Heart left ventricle (tissue), 13 donors: ENCODE data around the gene GCH1.

ENCODE experiments used
- POLR2A ChIP-seq, 2 donors: fragments of 450-650 bp; IDR thresholded peaks; one replicate each; pipeline ENCODE4 v1.6.1; 2017; ENCODE audit warnings: antibody characterized with exemption in 2 of 2, mild to moderate bottlenecking in 2 of 2, moderate library complexity in 2 of 2
- TF ChIP-seq, protein P1 (sequence below), 12 donors: fragments of 200-600 bp; sonication (generic) in 4 of 12; IDR thresholded peaks; one replicate each; pipeline versions ENCODE4 v1.5.0 to v1.8.0; 2018 to 2022; ENCODE audit warnings: antibody characterized with exemption in 12 of 12, mild to moderate bottlenecking in 5 of 12
- donor health status: ischemic (EF 13 %, LVEDD 7.1; RV severe dilation, severe dysfunction).
- donor health status: DM: no; HTN: yes; CAD: no.
- donor health status: DM: no; HTN: no; CAD: no.
- donor health status: ischemic (EF 25% LVEDD 6.9; RV normal size, moderate dysfunction).
- donor health status: ischemic (EF 25% LVEDD 5.7; RV mildly dilated, moderate dysfunction).
- donor health status: ischemic (EF 35%, LVEDD 5.7; RV mildly dilated, moderate dysfunction).
- donor health status: nonischemic (EF 11% LVEDD 7.7; RV severe dilation, severe dysfunction).
- donor health status: DM: yes; HTN: yes; CAD: no.
- donor health status: PGD.
- donor health status: ischemic (EF 29% LVEDD 5.4; RV normal size, mild dysfunction).
- donor health status: nonischemic (EF 23%, LVEDD 6.1; RV moderate dilation, normal function).

- TF ChIP-seq, protein P1, sequence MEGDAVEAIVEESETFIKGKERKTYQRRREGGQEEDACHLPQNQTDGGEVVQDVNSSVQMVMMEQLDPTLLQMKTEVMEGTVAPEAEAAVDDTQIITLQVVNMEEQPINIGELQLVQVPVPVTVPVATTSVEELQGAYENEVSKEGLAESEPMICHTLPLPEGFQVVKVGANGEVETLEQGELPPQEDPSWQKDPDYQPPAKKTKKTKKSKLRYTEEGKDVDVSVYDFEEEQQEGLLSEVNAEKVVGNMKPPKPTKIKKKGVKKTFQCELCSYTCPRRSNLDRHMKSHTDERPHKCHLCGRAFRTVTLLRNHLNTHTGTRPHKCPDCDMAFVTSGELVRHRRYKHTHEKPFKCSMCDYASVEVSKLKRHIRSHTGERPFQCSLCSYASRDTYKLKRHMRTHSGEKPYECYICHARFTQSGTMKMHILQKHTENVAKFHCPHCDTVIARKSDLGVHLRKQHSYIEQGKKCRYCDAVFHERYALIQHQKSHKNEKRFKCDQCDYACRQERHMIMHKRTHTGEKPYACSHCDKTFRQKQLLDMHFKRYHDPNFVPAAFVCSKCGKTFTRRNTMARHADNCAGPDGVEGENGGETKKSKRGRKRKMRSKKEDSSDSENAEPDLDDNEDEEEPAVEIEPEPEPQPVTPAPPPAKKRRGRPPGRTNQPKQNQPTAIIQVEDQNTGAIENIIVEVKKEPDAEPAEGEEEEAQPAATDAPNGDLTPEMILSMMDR (IDR thresholded peaks at IDR 0.05), result no peak
- no peak for TF ChIP-seq POLR2A (IDR thresholded peaks at IDR 0.05)
Observed at GRCh38 chr14:54936816-54937215, 34.2 kb upstream of the GCH1 start.
